Measurements from ENCODE around the gene AGL. TPM values are rescaled to one million over a fixed set of nuclear protein-coding genes. Genes with fewer than 3 reads are reported as not detected.

Gene AGL
- total RNA-seq, 1 experiment from 2014 or later: 12.0 TPM

DNA sequence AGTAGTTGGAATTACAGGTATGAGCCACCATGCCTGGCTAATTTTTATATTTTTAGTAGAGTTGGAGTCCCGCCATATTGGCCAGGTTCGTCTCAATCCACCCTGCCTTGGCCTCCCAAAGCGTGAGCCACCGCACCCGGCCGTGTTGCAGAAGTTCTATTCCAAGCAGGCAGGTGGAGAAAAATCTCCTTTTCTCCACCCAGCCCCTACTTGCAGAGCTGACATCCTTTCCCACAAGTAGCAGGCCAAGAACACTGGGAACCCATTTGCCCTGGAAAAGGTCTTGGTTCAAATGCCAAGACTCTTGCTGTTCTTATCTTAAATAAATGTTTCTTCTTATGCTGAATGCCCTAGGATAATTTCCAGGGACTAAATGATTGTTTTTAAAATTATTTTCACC is 17.5 kb downstream of the AGL start:
- Histone ChIP-seq H3K27ac (ENCODE audit: low read length) (no peak overlapping the region), H3K27me3 (ENCODE audit: control insufficient read depth, insufficient read depth, low read length) (no peaks in the 10 kb centered on the region), H3K9me3 (ENCODE audit: control insufficient read depth, insufficient read depth, low read depth, low read length) (no peaks in the 10 kb centered on the region), H3K36me3 (ENCODE audit: control insufficient read depth, insufficient read depth, low read length) (no peaks in the 10 kb centered on the region), H3K4me1 (ENCODE audit: control insufficient read depth, insufficient read depth, low read length) (no peaks in the 10 kb centered on the region), H3K4me3 (ENCODE audit: low read depth in 2 of 2, low read length in 2 of 2) (no peak overlapping the region)
- no TSS peak for BruUV-seq (replicated peaks)
- ATAC-seq (no peak), DNase-seq (ENCODE audit: low read depth, low spot score) (no peak)
- TF ChIP-seq SIN3A (IDR thresholded peaks at IDR 0.05; ENCODE audit: borderline replicate concordance, insufficient read depth, low read depth, low read length): no peak
- TF ChIP-seq, protein P1, sequence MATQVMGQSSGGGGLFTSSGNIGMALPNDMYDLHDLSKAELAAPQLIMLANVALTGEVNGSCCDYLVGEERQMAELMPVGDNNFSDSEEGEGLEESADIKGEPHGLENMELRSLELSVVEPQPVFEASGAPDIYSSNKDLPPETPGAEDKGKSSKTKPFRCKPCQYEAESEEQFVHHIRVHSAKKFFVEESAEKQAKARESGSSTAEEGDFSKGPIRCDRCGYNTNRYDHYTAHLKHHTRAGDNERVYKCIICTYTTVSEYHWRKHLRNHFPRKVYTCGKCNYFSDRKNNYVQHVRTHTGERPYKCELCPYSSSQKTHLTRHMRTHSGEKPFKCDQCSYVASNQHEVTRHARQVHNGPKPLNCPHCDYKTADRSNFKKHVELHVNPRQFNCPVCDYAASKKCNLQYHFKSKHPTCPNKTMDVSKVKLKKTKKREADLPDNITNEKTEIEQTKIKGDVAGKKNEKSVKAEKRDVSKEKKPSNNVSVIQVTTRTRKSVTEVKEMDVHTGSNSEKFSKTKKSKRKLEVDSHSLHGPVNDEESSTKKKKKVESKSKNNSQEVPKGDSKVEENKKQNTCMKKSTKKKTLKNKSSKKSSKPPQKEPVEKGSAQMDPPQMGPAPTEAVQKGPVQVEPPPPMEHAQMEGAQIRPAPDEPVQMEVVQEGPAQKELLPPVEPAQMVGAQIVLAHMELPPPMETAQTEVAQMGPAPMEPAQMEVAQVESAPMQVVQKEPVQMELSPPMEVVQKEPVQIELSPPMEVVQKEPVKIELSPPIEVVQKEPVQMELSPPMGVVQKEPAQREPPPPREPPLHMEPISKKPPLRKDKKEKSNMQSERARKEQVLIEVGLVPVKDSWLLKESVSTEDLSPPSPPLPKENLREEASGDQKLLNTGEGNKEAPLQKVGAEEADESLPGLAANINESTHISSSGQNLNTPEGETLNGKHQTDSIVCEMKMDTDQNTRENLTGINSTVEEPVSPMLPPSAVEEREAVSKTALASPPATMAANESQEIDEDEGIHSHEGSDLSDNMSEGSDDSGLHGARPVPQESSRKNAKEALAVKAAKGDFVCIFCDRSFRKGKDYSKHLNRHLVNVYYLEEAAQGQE (IDR thresholded peaks at IDR 0.05; ENCODE audit: insufficient read depth in 1 of 2, low read depth in 2 of 2, low read length in 1 of 2): no peak
- TF ChIP-seq, protein P2, sequence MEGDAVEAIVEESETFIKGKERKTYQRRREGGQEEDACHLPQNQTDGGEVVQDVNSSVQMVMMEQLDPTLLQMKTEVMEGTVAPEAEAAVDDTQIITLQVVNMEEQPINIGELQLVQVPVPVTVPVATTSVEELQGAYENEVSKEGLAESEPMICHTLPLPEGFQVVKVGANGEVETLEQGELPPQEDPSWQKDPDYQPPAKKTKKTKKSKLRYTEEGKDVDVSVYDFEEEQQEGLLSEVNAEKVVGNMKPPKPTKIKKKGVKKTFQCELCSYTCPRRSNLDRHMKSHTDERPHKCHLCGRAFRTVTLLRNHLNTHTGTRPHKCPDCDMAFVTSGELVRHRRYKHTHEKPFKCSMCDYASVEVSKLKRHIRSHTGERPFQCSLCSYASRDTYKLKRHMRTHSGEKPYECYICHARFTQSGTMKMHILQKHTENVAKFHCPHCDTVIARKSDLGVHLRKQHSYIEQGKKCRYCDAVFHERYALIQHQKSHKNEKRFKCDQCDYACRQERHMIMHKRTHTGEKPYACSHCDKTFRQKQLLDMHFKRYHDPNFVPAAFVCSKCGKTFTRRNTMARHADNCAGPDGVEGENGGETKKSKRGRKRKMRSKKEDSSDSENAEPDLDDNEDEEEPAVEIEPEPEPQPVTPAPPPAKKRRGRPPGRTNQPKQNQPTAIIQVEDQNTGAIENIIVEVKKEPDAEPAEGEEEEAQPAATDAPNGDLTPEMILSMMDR (IDR thresholded peaks at IDR 0.05): no peak
- POLR2A ChIA-PET: no interaction called here
- CTCF ChIA-PET: no interaction called here
- intact Hi-C loops (cut with micrococcal nuclease; ENCODE audit: unreplicated experiment): no loop called here
- in situ Hi-C loops (cut with HindIII; ENCODE audit: low pct_unique_long_range_greater_than_20kb, low sequenced_read_pairs): no loop called here

DNA sequence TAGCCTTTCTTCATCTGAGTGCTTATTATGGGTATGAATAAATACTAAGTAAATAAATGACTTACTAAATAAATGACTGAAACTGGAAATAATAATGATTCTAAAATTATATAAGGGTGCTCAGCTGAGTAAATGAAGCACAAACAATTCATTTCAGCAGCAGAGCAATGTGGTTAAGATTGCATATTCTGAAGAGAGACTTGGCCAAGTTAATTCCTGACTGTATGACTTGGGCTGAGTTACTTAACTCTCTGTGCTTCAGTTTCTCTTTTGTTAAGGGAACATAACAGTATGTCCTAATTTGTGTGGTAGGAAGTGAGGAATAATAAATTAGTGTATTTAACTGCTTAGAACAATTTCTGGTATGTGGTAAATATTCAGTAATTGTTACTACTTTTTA is 19.1 kb downstream of the AGL start:
- Histone ChIP-seq H3K36me3 (ENCODE audit: control insufficient read depth, insufficient read depth, low read length) (no peaks in the 10 kb centered on the region; the same call in 1 of the 2 replicates), H3K27me3 (ENCODE audit: control insufficient read depth, insufficient read depth, low read length) (no peaks in the 10 kb centered on the region), H3K4me1 (ENCODE audit: control insufficient read depth, insufficient read depth, low read length) (no peaks in the 10 kb centered on the region), H3K4me3 (ENCODE audit: low read depth in 2 of 2, low read length in 2 of 2) (no peak overlapping the region), H3K27ac (ENCODE audit: low read length) (no peak overlapping the region), H3K9me3 (ENCODE audit: control insufficient read depth, insufficient read depth, low read depth, low read length) (no peaks in the 10 kb centered on the region)
- POLR2A ChIA-PET: no interaction called here
- TF ChIP-seq, protein P2 (IDR thresholded peaks at IDR 0.05): no peak
- TF ChIP-seq POLR2AphosphoS5 (IDR thresholded peaks at IDR 0.05; ENCODE audit: low read depth, low read length) (no peak), SIN3A (IDR thresholded peaks at IDR 0.05; ENCODE audit: borderline replicate concordance, insufficient read depth, low read depth, low read length) (no peak)
- CTCF ChIA-PET: no interaction called here
- intact Hi-C loops (cut with micrococcal nuclease; ENCODE audit: unreplicated experiment) (no loop called here), in situ Hi-C loops (cut with HindIII; ENCODE audit: low pct_unique_long_range_greater_than_20kb, low sequenced_read_pairs) (no loop called here)
- DNase-seq (ENCODE audit: low read depth, low spot score) (no peak), ATAC-seq (no peak)
- BruUV-seq (replicated peaks): no TSS peak

DNA sequence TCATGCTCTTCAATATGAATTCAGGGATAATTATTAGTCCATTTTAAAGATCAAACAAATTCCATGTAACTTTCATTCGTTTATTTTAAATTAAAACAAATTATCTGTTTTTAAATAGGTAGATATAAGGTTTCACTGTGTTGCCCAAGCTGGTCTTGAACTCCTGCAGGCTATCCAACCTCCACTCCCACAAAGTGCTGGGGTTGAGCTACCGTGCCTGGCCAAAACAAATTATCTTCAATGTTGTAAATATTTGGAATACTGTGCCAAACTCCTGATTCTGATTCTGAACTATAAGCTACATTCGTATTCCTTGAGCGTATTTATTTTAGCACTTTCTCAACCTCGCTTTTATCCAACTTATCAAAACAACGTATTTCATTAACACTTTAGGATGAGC is 19.6 kb downstream of the AGL start:
- no peaks in the 10 kb centered on the region; the same call in 1 of the 2 replicates for H3K36me3 ChIP-seq (ENCODE audit: control insufficient read depth, insufficient read depth, low read length)
- H3K27me3 ChIP-seq (ENCODE audit: control insufficient read depth, insufficient read depth, low read length): no peaks in the 10 kb centered on the region
- ATAC-seq (no peak), DNase-seq (ENCODE audit: low read depth, low spot score) (no peak)
- no peaks in the 10 kb centered on the region for H3K9me3 ChIP-seq (ENCODE audit: control insufficient read depth, insufficient read depth, low read depth, low read length)
- POLR2A ChIA-PET: interaction anchor here (0.6 kb wide), 1 partner anchor 225 kb away, joined by 4 read pairs; no protein-coding TSS in a partner anchor
- TF ChIP-seq TCF7L2 (IDR thresholded peaks at IDR 0.05; ENCODE audit: low read depth, low read length): no peak
- TF ChIP-seq POLR2AphosphoS5 (IDR thresholded peaks at IDR 0.05; ENCODE audit: low read depth, low read length): no peak
- TF ChIP-seq SIN3A (IDR thresholded peaks at IDR 0.05; ENCODE audit: borderline replicate concordance, insufficient read depth, low read depth, low read length): no peak
- TF ChIP-seq, protein P2 (IDR thresholded peaks at IDR 0.05): no peak
- TF ChIP-seq, protein P1 (IDR thresholded peaks at IDR 0.05; ENCODE audit: insufficient read depth in 1 of 2, low read depth in 2 of 2, low read length in 1 of 2): no peak
- intact Hi-C loops (cut with micrococcal nuclease; ENCODE audit: unreplicated experiment): no loop called here
- in situ Hi-C loops (cut with HindIII; ENCODE audit: low pct_unique_long_range_greater_than_20kb, low sequenced_read_pairs): no loop called here
- H3K4me1 ChIP-seq (ENCODE audit: control insufficient read depth, insufficient read depth, low read length): no peaks in the 10 kb centered on the region
- no peak overlapping the region for H3K4me3 ChIP-seq (ENCODE audit: low read depth in 2 of 2, low read length in 2 of 2)
- BruUV-seq (replicated peaks): no TSS peak
- H3K27ac ChIP-seq (ENCODE audit: low read length): no peak overlapping the region
- CTCF ChIA-PET: no interaction called here

Measured in Panc1 (cell line).